Cerebellar cortex (tissue), 1 donor: ENCODE results near the gene MYO9B.
"Not testable (repeated sequence)": the region's sequence is repeated elsewhere in the genome, so short reads cannot be mapped to it uniquely, and the experiment has no call there.

Source experiments
- DNase-seq: peaks from one replicate; pipeline ENCODE4 v3.0.0-alpha.2; 2015; ENCODE audit warnings: low spot score

Gene MYO9B

GRCh38 chr19:17145546-17146497 lies 70.2 kb downstream of the MYO9B start:
- DNase-seq = no peak

DNA sequence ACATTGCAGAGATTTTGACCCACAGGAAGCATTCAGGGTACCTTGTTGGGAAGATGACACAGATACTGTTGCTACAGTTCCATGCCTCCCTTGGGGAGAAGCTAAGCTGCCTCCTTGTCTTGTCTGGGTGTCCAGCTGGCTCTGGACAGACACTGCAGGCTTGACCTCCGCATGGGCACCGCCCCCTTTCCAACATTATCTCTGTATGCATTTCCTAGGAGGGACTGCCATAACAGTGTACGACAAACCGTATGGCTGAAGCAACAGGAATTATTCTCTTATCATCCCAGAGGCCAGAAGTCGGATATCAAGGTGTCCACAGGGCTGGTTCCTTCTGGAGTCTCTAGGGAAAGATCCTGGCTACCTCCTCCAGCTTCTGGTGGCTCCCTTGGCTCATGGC lies 72.6 kb downstream of the MYO9B start:
- no peak for DNase-seq

DNA sequence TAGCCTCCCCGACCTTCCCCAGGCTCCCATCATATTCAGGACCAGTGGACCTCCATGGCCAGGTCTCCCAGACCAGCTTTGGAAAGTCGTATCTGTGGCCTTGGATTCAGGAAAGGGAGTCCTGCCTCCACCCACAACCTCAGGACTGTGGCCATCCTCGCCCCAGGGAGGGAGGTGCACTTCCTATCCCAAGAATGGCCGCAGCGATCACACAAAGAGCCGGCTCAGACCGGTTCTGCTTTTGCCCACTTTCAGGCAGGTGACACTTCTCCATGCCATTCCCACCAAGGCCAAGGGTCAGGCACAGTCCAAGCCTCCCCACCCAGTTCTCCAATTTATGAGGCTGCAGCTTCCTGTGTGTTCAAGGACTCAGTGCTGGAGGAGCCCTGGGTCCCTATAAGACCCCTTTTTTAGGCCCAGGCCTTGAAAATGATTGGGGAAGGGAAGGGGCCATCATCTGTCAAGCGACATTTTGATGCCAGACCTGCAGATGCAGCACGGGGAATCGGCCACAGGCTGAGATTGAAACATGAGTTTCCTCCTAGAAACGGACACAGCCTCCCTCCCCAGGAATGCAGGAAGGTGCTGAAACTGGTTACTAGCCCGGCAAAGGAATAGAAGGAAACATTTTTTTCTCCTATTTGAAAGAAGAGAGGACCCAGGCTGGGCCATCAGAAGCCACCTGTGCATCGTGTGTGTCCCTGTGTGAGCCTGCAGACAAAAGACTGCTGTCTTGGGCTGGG lies 74.0 kb downstream of the MYO9B start:
- DNase-seq = no peak

DNA sequence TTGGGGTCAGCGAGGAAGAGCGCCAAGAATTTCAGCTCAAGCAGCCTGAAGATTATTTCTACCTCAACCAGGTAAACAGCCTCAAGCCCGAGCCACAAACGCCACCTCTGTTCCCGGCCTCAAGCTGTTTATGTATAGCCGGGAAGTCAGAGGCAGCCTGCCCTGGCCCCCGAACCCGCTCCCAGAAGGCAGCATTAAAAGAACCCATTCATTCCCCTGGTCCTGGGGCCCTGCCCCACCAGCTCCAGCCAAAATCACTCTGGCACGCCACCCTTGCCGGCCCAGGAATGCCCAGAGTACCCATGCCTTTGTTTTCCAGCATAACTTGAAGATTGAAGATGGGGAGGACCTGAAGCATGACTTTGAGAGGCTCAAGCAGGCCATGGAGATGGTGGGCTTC lies 78.4 kb downstream of the MYO9B start:
- DNase-seq = no peak

- no peak for DNase-seq
Measured at GRCh38 chr19:17155251-17155650, 79.7 kb downstream of the MYO9B start.

GRCh38 chr19:17156296-17156946 lies 80.8 kb downstream of the MYO9B start:
- no peak for DNase-seq

GRCh38 chr19:17156947-17157302 lies 81.3 kb downstream of the MYO9B start:
- DNase-seq = no peak

- DNase-seq = no peak
Measured at GRCh38 chr19:17158584-17158983, 83.0 kb downstream of the MYO9B start.

DNA sequence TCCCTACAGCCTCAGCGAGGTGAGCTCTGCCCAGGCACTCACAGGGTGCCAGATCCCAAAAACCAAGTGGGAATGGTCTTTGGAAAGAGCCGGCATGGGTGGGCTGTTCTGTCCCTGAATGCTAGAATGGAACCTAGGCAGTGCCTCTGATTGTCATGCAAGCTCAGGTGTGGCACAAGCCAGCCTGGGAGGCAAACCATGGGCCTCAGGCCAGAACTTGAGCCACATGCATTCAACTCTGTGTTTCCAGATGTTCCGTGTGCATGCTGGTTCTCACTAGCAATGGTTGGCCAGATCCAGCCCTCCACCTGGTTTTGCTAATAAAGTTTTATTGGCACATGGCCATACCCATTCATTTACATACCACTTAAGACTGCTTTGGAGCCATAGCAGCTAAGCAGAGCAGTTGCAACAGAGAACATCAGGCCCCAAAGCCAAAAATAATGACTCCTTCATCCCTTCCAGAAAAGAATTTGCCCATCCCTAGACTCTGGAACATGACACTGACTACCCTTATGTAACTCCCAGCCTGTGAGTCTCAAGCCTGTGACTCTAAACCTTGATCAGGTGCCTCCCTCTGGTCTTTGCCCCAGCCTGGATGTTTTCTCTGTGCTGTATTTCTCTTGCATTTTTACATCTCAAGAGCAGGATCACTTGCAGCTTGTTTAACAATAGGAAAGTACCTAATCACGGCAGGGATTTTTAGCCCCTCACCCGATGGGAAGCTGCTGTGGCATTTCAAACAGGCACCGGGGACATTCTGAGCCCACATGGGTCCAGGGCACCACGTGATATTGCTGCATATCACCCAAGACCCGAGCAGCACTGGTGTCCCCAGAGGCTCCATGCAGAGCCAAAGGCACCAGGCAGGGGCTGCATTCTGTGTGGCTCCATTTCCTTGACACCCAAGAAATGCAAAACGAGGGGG lies 84.2 kb downstream of the MYO9B start:
- DNase-seq = no peak

GRCh38 chr19:17160908-17161307 lies 85.3 kb downstream of the MYO9B start:
- DNase-seq = no peak

DNA sequence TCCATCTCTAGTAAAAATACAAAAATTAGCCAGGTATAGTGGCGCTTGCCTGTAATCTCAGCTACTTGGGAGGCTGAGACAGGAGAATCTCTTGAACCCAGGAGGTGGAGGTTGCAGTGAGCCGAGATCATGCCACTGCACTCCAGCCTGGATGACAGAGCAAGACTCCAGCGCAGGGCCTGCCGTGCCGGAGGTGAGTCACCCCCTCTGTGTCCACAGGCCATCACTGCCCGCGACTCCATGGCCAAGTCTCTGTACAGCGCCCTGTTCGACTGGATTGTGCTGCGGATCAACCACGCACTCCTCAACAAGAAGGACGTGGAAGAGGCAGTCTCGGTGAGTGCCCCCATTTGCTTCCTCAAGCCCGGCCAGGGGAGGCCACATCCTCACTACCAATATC lies 86.6 kb downstream of the MYO9B start:
- not testable (repeated sequence) for DNase-seq

- DNase-seq = no peak
Measured at GRCh38 chr19:17162580-17162979, 87.0 kb downstream of the MYO9B start.

- no peak for DNase-seq
Measured at GRCh38 chr19:17163652-17164051, 88.1 kb downstream of the MYO9B start.

DNA sequence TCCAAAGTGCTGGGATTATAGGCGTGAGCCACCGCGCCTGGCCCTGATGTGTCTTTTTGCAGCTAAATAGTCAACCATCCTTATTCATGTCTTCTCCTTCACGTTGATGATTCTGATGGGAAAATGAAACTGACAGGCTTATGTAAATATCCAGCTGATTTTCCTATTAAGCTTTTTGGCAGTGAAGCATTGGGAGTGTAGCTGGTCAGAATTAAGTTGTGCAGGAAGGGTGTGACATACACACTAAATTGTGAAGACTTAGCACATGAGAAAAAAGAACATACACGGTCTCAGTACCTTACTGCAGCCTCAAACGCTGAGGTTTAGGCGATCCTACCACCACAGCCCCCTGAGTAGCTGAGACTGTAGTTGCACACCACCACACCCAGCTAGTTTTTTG lies 89.1 kb downstream of the MYO9B start:
- DNase-seq = no peak

GRCh38 chr19:17165715-17166114 lies 90.1 kb downstream of the MYO9B start:
- DNase-seq = no peak

GRCh38 chr19:17170538-17171297 lies 95.1 kb downstream of the MYO9B start:
- DNase-seq = no peak

GRCh38 chr19:17171874-17172273 lies 96.3 kb downstream of the MYO9B start:
- DNase-seq = no peak

DNA sequence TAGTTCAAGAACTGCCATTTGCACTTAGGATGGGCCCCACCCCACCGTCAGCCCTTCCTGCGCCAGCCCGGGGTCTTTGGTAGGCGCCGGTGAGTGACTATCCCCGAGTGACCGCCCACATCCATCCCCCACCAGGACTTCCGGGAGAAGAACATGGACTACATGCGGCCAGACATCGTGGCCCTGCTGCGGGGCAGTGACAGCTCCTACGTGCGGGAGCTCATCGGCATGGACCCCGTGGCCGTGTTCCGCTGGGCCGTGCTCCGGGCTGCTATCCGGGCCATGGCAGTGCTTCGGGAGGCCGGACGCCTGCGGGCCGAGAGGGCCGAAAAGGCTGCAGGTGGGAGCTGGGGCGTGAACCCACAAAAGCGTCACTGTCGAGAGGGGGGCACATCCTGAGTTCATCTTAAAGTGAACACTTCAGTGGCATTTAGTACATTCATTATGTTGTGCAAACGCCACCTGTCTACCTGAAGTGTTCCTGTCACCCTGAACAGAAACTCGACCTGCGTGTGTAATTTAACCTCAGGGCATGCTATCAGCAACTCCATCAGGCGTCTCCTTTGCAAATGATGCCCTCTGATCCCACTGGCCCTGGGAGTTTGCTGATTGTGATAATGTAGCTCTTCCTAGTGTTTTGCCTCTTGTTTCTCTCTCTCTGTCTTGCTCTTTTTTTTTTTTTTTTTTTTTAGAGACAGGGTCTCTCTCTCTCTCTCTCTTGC lies 97.2 kb downstream of the MYO9B start:
- DNase-seq = no peak

- no peak for DNase-seq
Measured at GRCh38 chr19:17178291-17178690, 102.7 kb downstream of the MYO9B start.

GRCh38 chr19:17180997-17181702 lies 105.6 kb downstream of the MYO9B start:
- DNase-seq = no peak
